Loucy (cell line): Measurements from ENCODE around the gene TMEM232.

Source experiments
- EZH2phosphoT487 ChIP-seq: fragments of 200-600 bp; IDR thresholded peaks from 2 replicates; pipeline ENCODE4 v1.6.1; 2018; ENCODE audit warnings: antibody characterized with exemption, mild to moderate bottlenecking, moderate library complexity, borderline replicate concordance
- TF ChIP-seq, protein P1 (sequence below): fragments of 200-600 bp; sonication (generic); conservative IDR thresholded peaks from 2 replicates; pipeline ENCODE4 v1.5.1; 2014; ENCODE audit warnings: mild to moderate bottlenecking, antibody characterized with exemption, low read length

DNA sequence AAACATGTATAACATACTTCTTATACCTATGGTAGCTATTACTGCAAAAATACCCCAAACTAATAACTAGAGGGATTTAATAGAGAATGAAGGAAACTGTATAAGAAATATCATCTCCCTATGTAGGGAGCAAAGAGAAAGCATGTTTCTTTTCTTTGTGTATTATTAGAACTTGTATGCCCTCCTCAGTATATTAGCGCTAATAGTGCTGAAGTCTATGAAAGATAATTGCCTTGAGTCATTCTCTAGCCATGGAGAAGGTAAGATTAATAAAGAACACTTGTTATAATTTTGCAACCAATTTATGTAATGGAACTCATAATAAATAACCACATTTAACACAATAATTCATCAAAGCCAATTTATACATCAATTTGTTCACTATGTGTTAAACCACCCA is 329.2 kb downstream of the TMEM232 start:
- TF ChIP-seq, protein P1, sequence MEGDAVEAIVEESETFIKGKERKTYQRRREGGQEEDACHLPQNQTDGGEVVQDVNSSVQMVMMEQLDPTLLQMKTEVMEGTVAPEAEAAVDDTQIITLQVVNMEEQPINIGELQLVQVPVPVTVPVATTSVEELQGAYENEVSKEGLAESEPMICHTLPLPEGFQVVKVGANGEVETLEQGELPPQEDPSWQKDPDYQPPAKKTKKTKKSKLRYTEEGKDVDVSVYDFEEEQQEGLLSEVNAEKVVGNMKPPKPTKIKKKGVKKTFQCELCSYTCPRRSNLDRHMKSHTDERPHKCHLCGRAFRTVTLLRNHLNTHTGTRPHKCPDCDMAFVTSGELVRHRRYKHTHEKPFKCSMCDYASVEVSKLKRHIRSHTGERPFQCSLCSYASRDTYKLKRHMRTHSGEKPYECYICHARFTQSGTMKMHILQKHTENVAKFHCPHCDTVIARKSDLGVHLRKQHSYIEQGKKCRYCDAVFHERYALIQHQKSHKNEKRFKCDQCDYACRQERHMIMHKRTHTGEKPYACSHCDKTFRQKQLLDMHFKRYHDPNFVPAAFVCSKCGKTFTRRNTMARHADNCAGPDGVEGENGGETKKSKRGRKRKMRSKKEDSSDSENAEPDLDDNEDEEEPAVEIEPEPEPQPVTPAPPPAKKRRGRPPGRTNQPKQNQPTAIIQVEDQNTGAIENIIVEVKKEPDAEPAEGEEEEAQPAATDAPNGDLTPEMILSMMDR, result no peak
- no peak for TF ChIP-seq EZH2phosphoT487
